GM23338 (cell line): ENCODE data around the gene SLC35D1. TPM values are rescaled to one million over a fixed set of nuclear protein-coding genes. Genes with fewer than 3 reads are reported as not detected.

Source experiments
- ATAC-seq: fragments of 200-7000 bp; cut with Tn5 transposase; 3 replicates; pipeline ENCODE4 v1.9.1; 2020
- DNase-seq: peaks from one replicate; pipeline ENCODE4 v3.0.0-alpha.2; 2015; ENCODE audit warnings: low spot score
- H2AFZ ChIP-seq: fragments of 200-600 bp; sonication (generic); 2 replicates; pipeline ENCODE4 v1.8.0; 2016; ENCODE audit warnings: antibody characterized with exemption, mild to moderate bottlenecking, moderate library complexity
- H3F3A ChIP-seq: fragments of 200-600 bp; sonication (generic); replicated peaks from 2 replicates; pipeline ENCODE4 v1.8.0; 2017; ENCODE audit warnings: antibody characterized with exemption, mixed run types, low read depth
- H3K27ac ChIP-seq: fragments of 200-600 bp; sonication (generic); 2 replicates; pipeline ENCODE4 v1.6.1; 2016; ENCODE audit warnings: low read depth
- H3K27me3 ChIP-seq: fragments of 200-600 bp; sonication (generic); 2 replicates; pipeline ENCODE4 v1.8.0; 2016; ENCODE audit warnings: mild to moderate bottlenecking, mixed run types, moderate library complexity; ENCODE audit not compliant: insufficient read depth
- H3K36me3 ChIP-seq: fragments of 200-600 bp; sonication (generic); 2 replicates; pipeline ENCODE4 v1.8.0; 2016; ENCODE audit warnings: mild to moderate bottlenecking; ENCODE audit not compliant: insufficient read depth
- H3K4me1 ChIP-seq: fragments of 200-600 bp; sonication (generic); 2 replicates; pipeline ENCODE4 v1.8.0; 2016; ENCODE audit warnings: mild to moderate bottlenecking, moderate library complexity; ENCODE audit not compliant: insufficient read depth
- H3K4me2 ChIP-seq: fragments of 200-600 bp; sonication (generic); 2 replicates; pipeline ENCODE4 v1.7.1; 2017; ENCODE audit warnings: mixed run types
- H3K4me3 ChIP-seq: fragments of 200-600 bp; sonication (generic); 2 replicates; pipeline ENCODE4 v1.6.1; 2016; ENCODE audit warnings: mixed run types
- H3K79me2 ChIP-seq: fragments of 200-600 bp; sonication (generic); replicated peaks from 2 replicates; pipeline ENCODE4 v1.8.0; 2017; ENCODE audit warnings: mild to moderate bottlenecking; ENCODE audit not compliant: insufficient read depth
- H3K9me2 ChIP-seq: fragments of 200-600 bp; sonication (generic); 2 replicates; pipeline ENCODE4 v1.8.0; 2017; ENCODE audit not compliant: insufficient read depth
- H4K20me1 ChIP-seq: fragments of 200-600 bp; sonication (generic); replicated peaks from 2 replicates; pipeline ENCODE4 v1.8.0; 2017; ENCODE audit warnings: mild to moderate bottlenecking; ENCODE audit not compliant: insufficient read depth
- H3K27ac Mint-ChIP-seq: 2 replicates; pipeline ENCODE4 v1.8.0; 2020; ENCODE audit warnings: inconsistent platforms, mild to moderate bottlenecking, moderate library complexity, mixed read lengths
- H3K27me3 Mint-ChIP-seq: 3 replicates; pipeline ENCODE4 v1.8.0; 2022; ENCODE audit warnings: low read depth, mild to moderate bottlenecking, moderate library complexity, mixed read lengths, inconsistent platforms; ENCODE audit not compliant: insufficient read depth, poor library complexity
- H3K36me3 Mint-ChIP-seq: 3 replicates; pipeline ENCODE4 v1.8.0; 2021; ENCODE audit warnings: low read depth, mild to moderate bottlenecking, inconsistent platforms, moderate library complexity, mixed read lengths
- H3K4me1 Mint-ChIP-seq: 3 replicates; pipeline ENCODE4 v1.8.0; 2020; ENCODE audit warnings: mild to moderate bottlenecking, inconsistent platforms, mixed read lengths
- H3K4me3 Mint-ChIP-seq: 3 replicates; pipeline ENCODE4 v1.8.0; 2021; ENCODE audit warnings: moderate library complexity, mild to moderate bottlenecking, inconsistent platforms, mixed read lengths
- H3K9me3 Mint-ChIP-seq: 3 replicates; pipeline ENCODE4 v1.8.0; 2020; ENCODE audit warnings: moderate library complexity, mild to moderate bottlenecking, inconsistent platforms, mixed read lengths
- CREB1 ChIP-seq: fragments of 250-450 bp; sonication (Bioruptor Pico); IDR thresholded peaks from 2 replicates; pipeline ENCODE4 v1.5.0; 2020; ENCODE audit warnings: low read depth, mild to moderate bottlenecking, moderate library complexity
- ETS1 ChIP-seq: IDR thresholded peaks from 2 replicates; pipeline ENCODE4 v1.6.1; 2016; ENCODE audit warnings: antibody characterized with exemption
- EZH2phosphoT487 ChIP-seq: fragments of 200-600 bp; sonication (generic); IDR thresholded peaks from one replicate; pipeline ENCODE4 v1.8.1; 2018; ENCODE audit warnings: antibody characterized with exemption; ENCODE audit not compliant: unreplicated experiment
- JUNB ChIP-seq: IDR thresholded peaks from one replicate; pipeline ENCODE4 v1.6.1; 2016; ENCODE audit warnings: antibody characterized with exemption; ENCODE audit not compliant: unreplicated experiment
- NANOG ChIP-seq: IDR thresholded peaks from 2 replicates; pipeline ENCODE4 v1.6.1; 2016; ENCODE audit warnings: antibody characterized with exemption, borderline replicate concordance
- POLR2AphosphoS5 ChIP-seq: IDR thresholded peaks from 2 replicates; pipeline ENCODE4 v1.6.1; 2016; ENCODE audit warnings: antibody characterized with exemption, low read depth
- REST ChIP-seq: IDR thresholded peaks from one replicate; pipeline ENCODE4 v1.6.1; 2018; ENCODE audit warnings: antibody characterized with exemption; ENCODE audit not compliant: unreplicated experiment
- STAT1 ChIP-seq: IDR thresholded peaks from one replicate; pipeline ENCODE4 v1.6.1; 2016; ENCODE audit warnings: antibody characterized with exemption; ENCODE audit not compliant: unreplicated experiment
- ZNF114 ChIP-seq: fragments of 250-450 bp; sonication (Bioruptor Pico); IDR thresholded peaks from 2 replicates; pipeline ENCODE4 v1.5.0; 2020; ENCODE audit warnings: mild to moderate bottlenecking, moderate library complexity
- ZNF331 ChIP-seq: fragments of 250-450 bp; sonication (Bioruptor Pico); IDR thresholded peaks from 2 replicates; pipeline ENCODE4 v1.5.0; 2020; ENCODE audit warnings: low read depth, mild to moderate bottlenecking, moderate library complexity
- ZNF462 ChIP-seq: fragments of 250-450 bp; sonication (Bioruptor Pico); IDR thresholded peaks from 2 replicates; pipeline ENCODE4 v1.5.0; 2020; ENCODE audit warnings: mild to moderate bottlenecking, moderate library complexity
- polyA plus RNA-seq: library from polyadenylated mRNA; unstranded; fragments of >200 nt; fragmentation: Nextera tagmentation; extraction: Ambion mirVana; gene quantifications from 2 replicates; pipeline ENCODE4 v1.2.1, GENCODE V29; 2016
- total RNA-seq: library from RNA; depleted of rRNA; stranded (reverse); fragments of >200 nt; shearing (Covaris generic); gene quantifications from 2 replicates; pipeline ENCODE4 v1.2.3, GENCODE V29; 2014
- TF ChIP-seq, protein P1 (sequence below), 2 experiments: fragments of 200-600 bp in 1 of 2; sonication (generic) in 1 of 2; conservative IDR thresholded peaks; 2 replicates each; pipeline versions ENCODE4 v1.5.1 to v1.6.1; 2016 to 2017; ENCODE audit warnings: antibody characterized with exemption in 2 of 2, low read depth in 2 of 2, mild to moderate bottlenecking in 2 of 2, moderate library complexity in 1 of 2

Gene SLC35D1
- total and polyA plus RNA-seq, 2 experiments from 2014 or later, result 0.68 to 2.8 TPM

- Mint-ChIP-seq H3K4me3 (no peak overlapping the region), H3K36me3 (peaks cover 37% of the 10 kb centered on the region), H3K9me3 (no peaks in the 10 kb centered on the region), H3K27ac (no peak overlapping the region), H3K4me1 (no peaks in the 10 kb centered on the region), H3K27me3 (no peaks in the 10 kb centered on the region)
- ATAC-seq, result no peak
- Histone ChIP-seq H3F3A (no peaks in the 10 kb centered on the region), H3K4me1 (no peaks in the 10 kb centered on the region), H3K79me2 (no peaks in the 10 kb centered on the region), H3K27ac (no peak overlapping the region), H3K36me3 (peaks cover 10% of the 10 kb centered on the region), H4K20me1 (no peaks in the 10 kb centered on the region; the same call in 1 of the 2 replicates), H3K4me2 (no peak overlapping the region), H2AFZ (no peak overlapping the region), H3K9me2 (no peaks in the 10 kb centered on the region), H3K4me3 (no peak overlapping the region), H3K27me3 (no peaks in the 10 kb centered on the region)
- DNase-seq, result no peak
- TF ChIP-seq, protein P1, sequence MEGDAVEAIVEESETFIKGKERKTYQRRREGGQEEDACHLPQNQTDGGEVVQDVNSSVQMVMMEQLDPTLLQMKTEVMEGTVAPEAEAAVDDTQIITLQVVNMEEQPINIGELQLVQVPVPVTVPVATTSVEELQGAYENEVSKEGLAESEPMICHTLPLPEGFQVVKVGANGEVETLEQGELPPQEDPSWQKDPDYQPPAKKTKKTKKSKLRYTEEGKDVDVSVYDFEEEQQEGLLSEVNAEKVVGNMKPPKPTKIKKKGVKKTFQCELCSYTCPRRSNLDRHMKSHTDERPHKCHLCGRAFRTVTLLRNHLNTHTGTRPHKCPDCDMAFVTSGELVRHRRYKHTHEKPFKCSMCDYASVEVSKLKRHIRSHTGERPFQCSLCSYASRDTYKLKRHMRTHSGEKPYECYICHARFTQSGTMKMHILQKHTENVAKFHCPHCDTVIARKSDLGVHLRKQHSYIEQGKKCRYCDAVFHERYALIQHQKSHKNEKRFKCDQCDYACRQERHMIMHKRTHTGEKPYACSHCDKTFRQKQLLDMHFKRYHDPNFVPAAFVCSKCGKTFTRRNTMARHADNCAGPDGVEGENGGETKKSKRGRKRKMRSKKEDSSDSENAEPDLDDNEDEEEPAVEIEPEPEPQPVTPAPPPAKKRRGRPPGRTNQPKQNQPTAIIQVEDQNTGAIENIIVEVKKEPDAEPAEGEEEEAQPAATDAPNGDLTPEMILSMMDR (conservative IDR thresholded peaks at IDR 0.05; ENCODE audit: low read depth in 2 of 2), result no peak
- no peak for TF ChIP-seq JUNB
- TF ChIP-seq ZNF331, result no peak
- TF ChIP-seq STAT1, result no peak
- TF ChIP-seq REST, result no peak
- no peak for TF ChIP-seq ZNF114 (CRISPR knock-in tag)
- TF ChIP-seq ZNF462 (CRISPR knock-in tag), result no peak
- no peak for TF ChIP-seq ETS1
- no peak for TF ChIP-seq CREB1 (CRISPR knock-in tag)
- TF ChIP-seq EZH2phosphoT487, result no peak
- no peak for TF ChIP-seq NANOG
- no peak for TF ChIP-seq POLR2AphosphoS5
Measured at GRCh38 chr1:66982561-66983260, 71.2 kb downstream of the SLC35D1 start.
